HFF-Myc (cell line): Measurements from ENCODE around the gene NUDC.

Experiments used
- DNase-seq: peaks from one replicate; pipeline ENCODE4 v3.0.0-alpha.2; 2011; ENCODE audit warnings: low read depth; ENCODE audit errors: extremely low read depth
- H3K4me3 ChIP-seq: replicated peaks from 2 replicates; pipeline ENCODE4 v1.5.1; 2011; ENCODE audit warnings: low read depth, mild to moderate bottlenecking, control low read depth, low read length
- CTCF ChIP-seq: IDR thresholded peaks from 2 replicates; pipeline ENCODE4 v1.5.1; 2012; ENCODE audit warnings: mild to moderate bottlenecking, low read depth, low read length, control low read depth; ENCODE audit errors: missing control alignments

NUDC gene

DNA sequence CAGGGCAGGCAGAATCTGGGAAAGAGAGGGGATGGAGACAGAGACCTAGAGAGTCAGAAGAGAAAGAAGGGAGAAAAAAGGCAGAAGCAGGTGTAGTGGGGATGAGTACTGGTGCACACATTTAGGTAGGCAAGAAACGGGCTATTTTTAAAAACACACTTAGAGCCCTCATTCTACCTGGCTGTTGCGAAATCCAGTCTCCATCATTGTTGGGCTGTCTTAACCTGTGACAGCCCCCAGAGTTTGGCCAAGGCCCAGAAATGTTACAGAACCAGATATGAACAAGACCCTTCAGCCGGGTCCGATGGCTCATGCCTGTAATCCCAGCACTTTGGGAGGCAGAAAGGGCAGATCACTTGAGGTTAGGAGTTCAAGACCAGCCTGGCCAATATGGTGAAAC, 51.3 kb downstream of the NUDC start:
- no peak overlapping the region for H3K4me3 ChIP-seq
- no peak for DNase-seq
- no peak for TF ChIP-seq CTCF

GRCh38 chr1:26976621-26977510, 55.3 kb downstream of the NUDC start:
- TF ChIP-seq CTCF, result no peak
- no peak overlapping the region for H3K4me3 ChIP-seq
- no peak for DNase-seq

GRCh38 chr1:26978901-26979300, 57.4 kb downstream of the NUDC start:
- no peak overlapping the region for H3K4me3 ChIP-seq
- DNase-seq, result no peak
- TF ChIP-seq CTCF, result no peak

- no peak for TF ChIP-seq CTCF
- no peak overlapping the region for H3K4me3 ChIP-seq
- DNase-seq, result no peak
Observed at GRCh38 chr1:26981146-26981846, 59.8 kb downstream of the NUDC start.

DNA sequence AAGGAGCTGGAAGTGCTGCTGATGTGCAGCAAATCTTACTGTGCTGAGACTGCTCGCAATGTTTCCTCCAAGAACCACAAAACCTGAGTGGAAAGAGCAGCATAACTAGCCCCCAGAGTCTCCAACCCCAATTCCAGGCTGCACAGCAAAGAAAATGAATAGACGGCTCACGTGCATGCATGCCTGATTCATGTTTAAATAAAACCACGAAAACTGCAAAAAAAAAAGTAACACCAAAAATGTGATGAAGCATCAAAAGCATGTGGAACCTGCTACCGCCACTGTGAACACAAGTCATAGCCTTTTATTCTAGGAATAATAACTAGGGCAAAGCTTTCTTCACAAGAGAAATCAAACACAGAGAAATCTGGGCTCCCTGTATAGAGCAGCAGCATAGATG, 62.3 kb downstream of the NUDC start:
- TF ChIP-seq CTCF, result no peak
- DNase-seq, result no peak
- H3K4me3 ChIP-seq, result no peak overlapping the region

DNA sequence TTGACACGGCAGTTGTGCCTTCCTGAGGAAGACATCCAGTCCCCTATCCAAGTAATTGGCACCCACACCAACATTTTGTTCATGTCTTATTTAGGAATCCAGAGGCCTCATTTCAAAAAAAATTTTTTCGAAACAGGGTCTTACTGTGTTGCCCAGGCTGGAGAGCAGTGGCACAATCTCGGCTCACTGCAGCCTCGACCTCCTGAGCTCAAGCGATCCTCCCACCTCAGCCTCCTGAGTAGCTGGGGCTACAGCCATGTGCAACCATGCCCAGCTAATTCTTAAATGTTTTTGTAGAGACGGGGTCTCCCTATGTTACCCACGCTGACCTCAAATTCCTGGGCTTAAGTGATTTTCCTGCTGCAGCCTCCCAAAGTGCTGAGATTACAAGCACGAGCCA, 62.7 kb downstream of the NUDC start:
- DNase-seq, result no peak
- H3K4me3 ChIP-seq, result no peak overlapping the region
- no peak for TF ChIP-seq CTCF
